ENCODE data around the gene POU5F1. TPM values are rescaled to one million over a fixed set of nuclear protein-coding genes. Genes with fewer than 3 reads are reported as not detected.

POU5F1 gene
- total RNA-seq, 1 experiment from 2014 or later = not detected

- peaks cover 26% of the 10 kb centered on the region for H3K36me3 ChIP-seq (ENCODE audit: insufficient read depth, low read length, poor library complexity, severe bottlenecking)
- H3K4me1 ChIP-seq (ENCODE audit: insufficient read depth, low read length, poor library complexity, severe bottlenecking) = peaks cover 5% of the 10 kb centered on the region
- BruUV-seq (replicated peaks) = no TSS peak
- intact Hi-C loops (cut with micrococcal nuclease; ENCODE audit: unreplicated experiment) = no loop called here
- ChIA-PET POLR2A (ENCODE audit: low non-redundant PET) (no interaction called here), CTCF (no interaction called here)
- no peak overlapping the region for H3K27ac ChIP-seq (ENCODE audit: low read depth, low read length, poor library complexity, severe bottlenecking)
- no peaks in the 10 kb centered on the region for H3K27me3 ChIP-seq (replicated peaks; ENCODE audit: insufficient read depth, low read depth, low read length, poor library complexity)
- no peaks in the 10 kb centered on the region for H3K9me3 ChIP-seq (ENCODE audit: low read depth, low read length, poor library complexity, severe bottlenecking)
- no peak overlapping the region for H3K4me3 ChIP-seq (ENCODE audit: low read depth, low read length, poor library complexity, severe bottlenecking)
- DNase-seq (ENCODE audit: low spot score) = no peak
- TF ChIP-seq EZH2 (IDR thresholded peaks at IDR 0.05; ENCODE audit: borderline replicate concordance, low read depth, low read length, poor library complexity, severe bottlenecking) = no peak
- TF ChIP-seq CTCF (conservative IDR thresholded peaks at IDR 0.05; ENCODE audit: low read depth, low read length) = no peak
Observed at GRCh38 chr6:31156641-31157040, 13.8 kb downstream of the POU5F1 start.

- intact Hi-C loops (cut with micrococcal nuclease; ENCODE audit: unreplicated experiment) = no loop called here
- POLR2A ChIA-PET (ENCODE audit: low non-redundant PET) = no interaction called here
- DNase-seq (ENCODE audit: low spot score) = no peak
- no TSS peak for BruUV-seq (replicated peaks)
- Histone ChIP-seq H3K9me3 (ENCODE audit: low read depth, low read length, poor library complexity, severe bottlenecking) (no peaks in the 10 kb centered on the region), H3K4me3 (ENCODE audit: low read depth, low read length, poor library complexity, severe bottlenecking) (no peak overlapping the region), H3K27me3 (replicated peaks; ENCODE audit: insufficient read depth, low read depth, low read length, poor library complexity) (no peaks in the 10 kb centered on the region), H3K4me1 (ENCODE audit: insufficient read depth, low read length, poor library complexity, severe bottlenecking) (peaks cover 5% of the 10 kb centered on the region), H3K27ac (ENCODE audit: low read depth, low read length, poor library complexity, severe bottlenecking) (no peak overlapping the region), H3K36me3 (ENCODE audit: insufficient read depth, low read length, poor library complexity, severe bottlenecking) (peaks cover 18% of the 10 kb centered on the region)
- TF ChIP-seq EZH2 (IDR thresholded peaks at IDR 0.05; ENCODE audit: borderline replicate concordance, low read depth, low read length, poor library complexity, severe bottlenecking) (no peak), CTCF (conservative IDR thresholded peaks at IDR 0.05; ENCODE audit: low read depth, low read length) (no peak)
- CTCF ChIA-PET = no interaction called here
Observed at GRCh38 chr6:31154436-31154835, 16.0 kb downstream of the POU5F1 start.

- intact Hi-C loops (cut with micrococcal nuclease; ENCODE audit: unreplicated experiment) = no loop called here
- Histone ChIP-seq H3K9me3 (ENCODE audit: low read depth, low read length, poor library complexity, severe bottlenecking) (no peaks in the 10 kb centered on the region), H3K36me3 (ENCODE audit: insufficient read depth, low read length, poor library complexity, severe bottlenecking) (peaks cover 18% of the 10 kb centered on the region), H3K4me3 (ENCODE audit: low read depth, low read length, poor library complexity, severe bottlenecking) (no peak overlapping the region), H3K27me3 (replicated peaks; ENCODE audit: insufficient read depth, low read depth, low read length, poor library complexity) (no peaks in the 10 kb centered on the region), H3K27ac (ENCODE audit: low read depth, low read length, poor library complexity, severe bottlenecking) (no peak overlapping the region), H3K4me1 (ENCODE audit: insufficient read depth, low read length, poor library complexity, severe bottlenecking) (peaks cover 5% of the 10 kb centered on the region)
- no peak for DNase-seq (ENCODE audit: low spot score)
- CTCF ChIA-PET = interaction anchor here (0.6 kb wide), 1 partner anchor 214 kb away, joined by 7 read pairs; no protein-coding TSS in a partner anchor
- no TSS peak for BruUV-seq (replicated peaks)
- TF ChIP-seq CTCF (conservative IDR thresholded peaks at IDR 0.05; ENCODE audit: low read depth, low read length) (no peak), EZH2 (IDR thresholded peaks at IDR 0.05; ENCODE audit: borderline replicate concordance, low read depth, low read length, poor library complexity, severe bottlenecking) (no peak)
- POLR2A ChIA-PET (ENCODE audit: low non-redundant PET) = no interaction called here
Observed at GRCh38 chr6:31152781-31153180, 17.7 kb downstream of the POU5F1 start.

All from A673 (cell line).